PC-3 (cell line): ENCODE measurements around the gene ABCC3. TPM values are rescaled to one million over a fixed set of nuclear protein-coding genes. Genes with fewer than 3 reads are reported as not detected.
A peak's percentile ranks its signal among the peaks of the same experiment; 100 is the strongest.

Experiments used
- ATAC-seq: fragments of 200-7000 bp; cut with Tn5 transposase; 2 replicates; pipeline ENCODE4 v1.9.1; 2020; ENCODE audit warnings: mild to moderate bottlenecking, moderate library complexity
- BruUV-seq: library from RNA; stranded (reverse); fragments of 400-500 nt; replicated peaks from 2 replicates; lab custom pipeline; 2021; lab: Mats Ljungman, UMichigan
- CTCF ChIA-PET: fragments of 300-600 bp; sonication (Branson Sonifier 250); formaldehyde crosslinking; loops from one replicate; lab custom pipeline; 2022; ENCODE audit warnings: antibody characterized with exemption; lab: Charles Lee
- POLR2A ChIA-PET: fragments of 300-600 bp; sonication (Branson Sonifier 250); formaldehyde crosslinking; loops from one replicate; lab custom pipeline; 2022; ENCODE audit warnings: antibody characterized with exemption; ENCODE audit not compliant: unreplicated experiment; lab: Charles Lee
- DNase-seq: peaks from one replicate; pipeline ENCODE4 v3.0.0-alpha.2; 2015
- H2AFZ ChIP-seq: fragments of 300-600 bp; sonication (generic); 2 replicates; pipeline ENCODE4 v1.6.0; 2016; ENCODE audit warnings: antibody characterized with exemption, low read length
- H3F3A ChIP-seq: fragments of 300-600 bp; sonication (generic); one replicate; pipeline ENCODE4 v1.6.0; 2017; ENCODE audit warnings: antibody characterized with exemption, low read length, control low read depth, mild to moderate bottlenecking; ENCODE audit not compliant: unreplicated experiment
- H3K27ac ChIP-seq: fragments of 300-600 bp; sonication (generic); 2 replicates; pipeline ENCODE4 v1.5.1; 2016; ENCODE audit warnings: mild to moderate bottlenecking, low read length
- H3K27me3 ChIP-seq: fragments of 300-600 bp; sonication (generic); 2 replicates; pipeline ENCODE4 v1.6.1; 2016; ENCODE audit warnings: low read length, mixed read lengths
- H3K36me3 ChIP-seq: fragments of 300-600 bp; sonication (generic); 2 replicates; pipeline ENCODE4 v1.6.1; 2016; ENCODE audit warnings: low read depth, mixed run types, low read length, mixed read lengths
- H3K4me1 ChIP-seq: fragments of 300-600 bp; sonication (generic); 2 replicates; pipeline ENCODE4 v1.5.1; 2016; ENCODE audit warnings: low read length; ENCODE audit not compliant: insufficient read depth
- H3K4me2 ChIP-seq: fragments of 300-600 bp; sonication (generic); 2 replicates; pipeline ENCODE4 v1.6.0; 2016; ENCODE audit warnings: low read length
- H3K4me3 ChIP-seq: fragments of 300-600 bp; sonication (generic); 2 replicates; pipeline ENCODE4 v1.5.1; 2016; ENCODE audit warnings: mild to moderate bottlenecking, low read length, mixed read lengths
- H3K79me2 ChIP-seq: fragments of 300-600 bp; sonication (generic); 2 replicates; pipeline ENCODE4 v1.6.1; 2017; ENCODE audit warnings: low read length, mixed read lengths
- H3K9ac ChIP-seq: fragments of 300-600 bp; sonication (generic); 2 replicates; pipeline ENCODE4 v1.6.0; 2016; ENCODE audit warnings: mild to moderate bottlenecking, low read length
- H3K9me2 ChIP-seq: fragments of 300-600 bp; sonication (generic); replicated peaks from 2 replicates; pipeline ENCODE4 v1.6.1; 2016; ENCODE audit warnings: mixed run types, low read length, mixed read lengths
- H3K9me3 ChIP-seq: fragments of 300-600 bp; sonication (generic); 2 replicates; pipeline ENCODE4 v1.6.1; 2016; ENCODE audit warnings: low read length, mixed read lengths
- H4K20me1 ChIP-seq: fragments of 300-600 bp; sonication (generic); 2 replicates; pipeline ENCODE4 v1.6.1; 2016; ENCODE audit warnings: low read length, mixed read lengths
- CTCF ChIP-seq: fragments of 300-600 bp; sonication (generic); conservative IDR thresholded peaks from 2 replicates; pipeline ENCODE4 v1.5.1; 2017; ENCODE audit warnings: antibody characterized with exemption, low read depth, mild to moderate bottlenecking, low read length
- EZH2 ChIP-seq: fragments of 300-600 bp; sonication (generic); IDR thresholded peaks from one replicate; pipeline ENCODE4 v1.6.1; 2017; ENCODE audit warnings: antibody characterized with exemption, mild to moderate bottlenecking, low read length; ENCODE audit not compliant: unreplicated experiment
- EZH2phosphoT487 ChIP-seq: fragments of 300-600 bp; sonication (generic); IDR thresholded peaks from 2 replicates; pipeline ENCODE4 v1.6.1; 2018; ENCODE audit warnings: mild to moderate bottlenecking, antibody characterized with exemption, low read length, borderline replicate concordance
- intact Hi-C: fragments of 100-400 bp; cut with micrococcal nuclease; formaldehyde crosslinking; loops from 2 replicates; pipeline ENCODE4 v1.9.0; 2023
- total RNA-seq: library from RNA; depleted of rRNA; stranded (reverse); fragments of >200 nt; gene quantifications from 2 replicates; pipeline ENCODE4 v1.2.3, GENCODE V29; 2014

ABCC3 gene
- total RNA-seq, 1 experiment from 2014 or later = 50.2 TPM

- H3K27ac ChIP-seq = no peak overlapping the region
These were observed 12.5 kb downstream of the ABCC3 start for GRCh38 chr17:50647187-50647586.

GRCh38 chr17:50649042-50649908 is 14.6 kb downstream of the ABCC3 start:
- no peaks in the 10 kb centered on the region for H3K9me3 ChIP-seq
- no TSS peak for BruUV-seq
- H2AFZ ChIP-seq = 0 out of 2 replicates have a peak overlapping the region, but pooled peaks have one; percentile 1
- peaks cover 3% of the 10 kb centered on the region; the same call in 1 of the 2 replicates for H3K79me2 ChIP-seq
- ATAC-seq = peak; percentile 79
- H3K4me1 ChIP-seq = peaks cover 9% of the 10 kb centered on the region
- ChIA-PET CTCF (interaction anchor here (0.7 kb wide), 1 partner anchor 48 kb away, joined by 3 read pairs; no protein-coding TSS in a partner anchor), POLR2A (interaction anchor here (0.6 to 1.0 kb wide), 5 partner anchors 10 to 187 kb away, joined by 3 to 12 read pairs (median 4); no protein-coding TSS in a partner anchor)
- no peak overlapping the region; the same call in 1 of the 2 replicates for H3K4me2 ChIP-seq
- TF ChIP-seq EZH2 (no peak), CTCF (no peak), EZH2phosphoT487 (no peak)
- H4K20me1 ChIP-seq = no peaks in the 10 kb centered on the region
- intact Hi-C loops = no loop called here
- H3K36me3 ChIP-seq = 0 out of 2 replicates have a peak, but pooled peaks cover 4% of the 10 kb centered on the region
- peak; percentile 91 for DNase-seq
- no peaks in the 10 kb centered on the region for H3K27me3 ChIP-seq
- H3K9ac ChIP-seq = no peak overlapping the region
- H3F3A ChIP-seq = peaks cover 3% of the 10 kb centered on the region
- peak overlapping the region; percentile 39 for H3K27ac ChIP-seq
- no peak overlapping the region for H3K4me3 ChIP-seq
- no peaks in the 10 kb centered on the region for H3K9me2 ChIP-seq

More at GRCh38 chr17:50647187-50647586, 12.5 kb downstream of the ABCC3 start:
- intact Hi-C loops = no loop called here
- Histone ChIP-seq H4K20me1 (no peaks in the 10 kb centered on the region), H2AFZ (no peak overlapping the region), H3K9me2 (no peaks in the 10 kb centered on the region), H3K9me3 (no peaks in the 10 kb centered on the region), H3K27me3 (no peaks in the 10 kb centered on the region), H3K79me2 (peaks cover 18% of the 10 kb centered on the region), H3K4me3 (no peak overlapping the region), H3K4me2 (no peak overlapping the region), H3K9ac (no peak overlapping the region), H3K4me1 (peaks cover 23% of the 10 kb centered on the region), H3F3A (peaks cover 3% of the 10 kb centered on the region), H3K36me3 (peaks cover 10% of the 10 kb centered on the region; the same call in 1 of the 2 replicates)
- no peak for ATAC-seq
- CTCF ChIA-PET = no interaction called here
- TF ChIP-seq EZH2 (no peak), EZH2phosphoT487 (no peak), CTCF (no peak)
- DNase-seq = no peak
- no TSS peak for BruUV-seq
- POLR2A ChIA-PET = interaction anchor here (0.5 to 0.6 kb wide), 2 partner anchors 281 to 414 kb away, joined by 3 to 4 read pairs; no protein-coding TSS in a partner anchor
